Brain microvascular endothelial cell (primary cell): ENCODE results near the gene SLCO2A1.

ENCODE experiments used
- DNase-seq: peaks from one replicate; pipeline ENCODE4 v3.0.0-alpha.2; 2020
- H3K27ac ChIP-seq: fragments of 250-450 bp; sonication (Bioruptor Pico); 2 replicates; pipeline ENCODE4 v1.5.1; 2020; ENCODE audit warnings: mild to moderate bottlenecking, moderate library complexity
- H3K27me3 ChIP-seq: fragments of 250-450 bp; sonication (Bioruptor Pico); replicated peaks from 2 replicates; pipeline ENCODE4 v1.5.1; 2020; ENCODE audit warnings: mild to moderate bottlenecking
- H3K36me3 ChIP-seq: fragments of 250-450 bp; sonication (Bioruptor Pico); replicated peaks from 2 replicates; pipeline ENCODE4 v1.5.1; 2020; ENCODE audit warnings: mild to moderate bottlenecking
- H3K4me3 ChIP-seq: 2 replicates; pipeline ENCODE4 v1.5.1; 2011; ENCODE audit warnings: low read depth, mild to moderate bottlenecking, control low read depth, low read length, moderate library complexity
- in situ Hi-C: cut with HindIII; loops from 2 replicates; pipeline ENCODE4 v1.10.0; 2017; ENCODE audit warnings: low sequenced_read_pairs, low pct_ligation_motif_present
- TF ChIP-seq, protein P1 (sequence below): IDR thresholded peaks from 2 replicates; pipeline ENCODE4 v1.5.1; 2011; ENCODE audit warnings: low read depth, mild to moderate bottlenecking, moderate library complexity, low read length, control low read depth, inconsistent platforms; ENCODE audit errors: missing control alignments

SLCO2A1 gene

GRCh38 chr3:134029256-134029733, 430 bp downstream of the SLCO2A1 start:
- in situ Hi-C loops: no loop called here
- no peak for DNase-seq
- TF ChIP-seq, protein P1, sequence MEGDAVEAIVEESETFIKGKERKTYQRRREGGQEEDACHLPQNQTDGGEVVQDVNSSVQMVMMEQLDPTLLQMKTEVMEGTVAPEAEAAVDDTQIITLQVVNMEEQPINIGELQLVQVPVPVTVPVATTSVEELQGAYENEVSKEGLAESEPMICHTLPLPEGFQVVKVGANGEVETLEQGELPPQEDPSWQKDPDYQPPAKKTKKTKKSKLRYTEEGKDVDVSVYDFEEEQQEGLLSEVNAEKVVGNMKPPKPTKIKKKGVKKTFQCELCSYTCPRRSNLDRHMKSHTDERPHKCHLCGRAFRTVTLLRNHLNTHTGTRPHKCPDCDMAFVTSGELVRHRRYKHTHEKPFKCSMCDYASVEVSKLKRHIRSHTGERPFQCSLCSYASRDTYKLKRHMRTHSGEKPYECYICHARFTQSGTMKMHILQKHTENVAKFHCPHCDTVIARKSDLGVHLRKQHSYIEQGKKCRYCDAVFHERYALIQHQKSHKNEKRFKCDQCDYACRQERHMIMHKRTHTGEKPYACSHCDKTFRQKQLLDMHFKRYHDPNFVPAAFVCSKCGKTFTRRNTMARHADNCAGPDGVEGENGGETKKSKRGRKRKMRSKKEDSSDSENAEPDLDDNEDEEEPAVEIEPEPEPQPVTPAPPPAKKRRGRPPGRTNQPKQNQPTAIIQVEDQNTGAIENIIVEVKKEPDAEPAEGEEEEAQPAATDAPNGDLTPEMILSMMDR: no peak
- Histone ChIP-seq H3K4me3 (peak overlapping the region; percentile 54), H3K36me3 (no peaks in the 10 kb centered on the region), H3K27ac (no peak overlapping the region), H3K27me3 (peaks cover 19% of the 10 kb centered on the region)

- Histone ChIP-seq H3K27ac (no peak overlapping the region), H3K36me3 (no peaks in the 10 kb centered on the region), H3K4me3 (peak overlapping the region; percentile 54), H3K27me3 (peaks cover 19% of the 10 kb centered on the region)
- TF ChIP-seq, protein P1: no peak
- no peak for DNase-seq
- in situ Hi-C loops: no loop called here
These were observed 1.1 kb downstream of the SLCO2A1 start for GRCh38 chr3:134028486-134029255.

DNA sequence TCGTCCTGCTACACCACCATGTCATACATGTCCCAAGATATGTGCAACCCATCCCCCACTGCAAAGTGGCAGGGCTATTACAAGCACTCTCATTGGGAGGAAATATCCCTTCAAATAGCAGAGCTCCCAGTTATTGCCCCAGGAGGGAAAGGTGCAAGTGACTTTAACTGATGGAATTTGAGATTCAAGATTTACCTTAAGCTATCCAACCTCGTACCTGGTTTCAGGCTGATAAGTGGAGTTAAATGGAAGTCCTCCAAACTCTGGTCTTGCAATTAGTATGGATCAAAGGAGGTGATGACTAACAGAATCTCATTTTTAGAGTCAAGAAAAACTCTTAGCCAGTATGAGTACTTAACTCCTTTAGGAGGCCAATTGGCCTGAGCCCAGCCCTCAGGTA, 2.1 kb downstream of the SLCO2A1 start:
- DNase-seq: no peak
- Histone ChIP-seq H3K27ac (no peak overlapping the region), H3K4me3 (no peak overlapping the region), H3K27me3 (peaks cover 19% of the 10 kb centered on the region), H3K36me3 (no peaks in the 10 kb centered on the region)
- TF ChIP-seq, protein P1: no peak
- in situ Hi-C loops: no loop called here

DNA sequence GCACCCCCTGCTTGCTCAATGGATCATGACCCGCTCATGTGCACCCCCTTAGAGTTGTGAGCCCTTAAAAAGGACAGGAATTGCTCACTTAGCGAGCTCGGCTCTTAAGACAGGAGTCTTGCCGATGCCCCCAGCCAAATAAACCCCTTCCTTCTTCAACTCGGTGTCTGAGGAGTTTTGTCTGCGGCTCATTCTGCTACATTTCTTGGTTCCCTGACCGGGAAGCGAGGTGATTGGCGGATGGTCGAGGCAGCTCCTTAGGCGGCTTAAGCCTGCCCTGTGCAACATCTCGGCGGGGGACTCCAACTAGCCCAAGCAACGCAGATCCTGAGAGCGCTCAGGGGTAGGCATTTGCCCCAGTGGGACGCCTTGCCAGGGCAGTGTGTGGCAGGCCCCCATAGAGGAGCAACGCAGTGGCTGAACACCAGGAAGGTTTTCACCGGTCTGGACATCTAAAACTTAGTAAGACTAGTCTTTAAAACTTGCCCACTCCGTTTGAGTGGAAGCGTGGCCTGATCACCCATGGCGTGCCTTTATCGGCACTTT, 9.5 kb downstream of the SLCO2A1 start:
- Histone ChIP-seq H3K27me3 (no peaks in the 10 kb centered on the region), H3K27ac (no peak overlapping the region), H3K4me3 (no peak overlapping the region), H3K36me3 (no peaks in the 10 kb centered on the region)
- no peak for DNase-seq
- TF ChIP-seq, protein P1: no peak
- in situ Hi-C loops: no loop called here

- no peaks in the 10 kb centered on the region for H3K36me3 ChIP-seq
- no peak overlapping the region for H3K27ac ChIP-seq
- in situ Hi-C loops: no loop called here
- no peak overlapping the region for H3K4me3 ChIP-seq
- DNase-seq: no peak
- TF ChIP-seq, protein P1: no peak
- no peaks in the 10 kb centered on the region for H3K27me3 ChIP-seq
These were observed 10.9 kb downstream of the SLCO2A1 start for GRCh38 chr3:134018850-134019249.
